Endothelial cell of umbilical vein (primary cell): ENCODE results near the gene GATA2. TPM values are rescaled to one million over a fixed set of nuclear protein-coding genes. Genes with fewer than 3 reads are reported as not detected.

Source experiments
- BruUV-seq: library from RNA; stranded (reverse); fragments of 400-500 nt; replicated peaks from 2 replicates; lab custom pipeline; 2021; lab: Mats Ljungman, UMichigan
- CTCF ChIA-PET: fragments of 300-600, 350-600 bp; sonication (Branson Sonifier 250); formaldehyde crosslinking; loops from one replicate; lab custom pipeline; 2021; ENCODE audit warnings: antibody characterized with exemption, inconsistent platforms; lab: Charles Lee
- POLR2A ChIA-PET: fragments of 300-600, 350-600 bp; sonication (Branson Sonifier 250); formaldehyde crosslinking; loops from one replicate; lab custom pipeline; 2021; ENCODE audit warnings: antibody characterized with exemption, inconsistent platforms; lab: Charles Lee
- DNase-seq: peaks from one replicate; pipeline ENCODE4 v3.0.0-alpha.2; 2011; ENCODE audit warnings: low read depth, low spot score
- FAIRE-seq: peaks from 2 replicates; lab custom pipeline; 2011; peaks lifted over from hg19 to GRCh38; lab: Jason Lieb, UNC
- H2AFZ ChIP-seq: 2 replicates; pipeline ENCODE4 v1.6.0; 2012; ENCODE audit warnings: low read depth, low read length, control low read depth, inconsistent platforms
- H3K27ac ChIP-seq: 2 replicates; pipeline ENCODE4 v1.5.1; 2011; ENCODE audit warnings: low read depth, mild to moderate bottlenecking, control low read depth, low read length, moderate library complexity; ENCODE audit not compliant: insufficient read depth
- H3K27me3 ChIP-seq, 2 experiments: 2 replicates each; pipeline versions ENCODE4 v1.6.0 to v1.6.1; 2011; ENCODE audit warnings: low read length in 2 of 2, mixed read lengths in 1 of 2; ENCODE audit not compliant: control insufficient read depth in 2 of 2, insufficient read depth in 2 of 2
- H3K36me3 ChIP-seq, 2 experiments: 2 replicates in 1 of 2; 3 replicates in 1 of 2; pipeline ENCODE4 v1.5.1; 2011; ENCODE audit warnings: low read length in 2 of 2, mild to moderate bottlenecking in 1 of 2, moderate library complexity in 1 of 2; ENCODE audit not compliant: control insufficient read depth in 2 of 2, insufficient read depth in 2 of 2; ENCODE audit errors: extremely low read depth in 1 of 2
- H3K4me1 ChIP-seq: 3 replicates; pipeline ENCODE4 v1.5.1; 2011; ENCODE audit warnings: mild to moderate bottlenecking, low read length; ENCODE audit not compliant: control insufficient read depth, insufficient read depth; ENCODE audit errors: extremely low read depth
- H3K4me2 ChIP-seq: 2 replicates; pipeline ENCODE4 v1.6.1; 2011; ENCODE audit warnings: low read length, control low read depth, mixed read lengths; ENCODE audit not compliant: insufficient read depth
- H3K4me3 ChIP-seq, 3 experiments: fragments of 200-600 bp in 1 of 3; sonication (generic), shearing (Covaris generic) in 1 of 3; replicated peaks in 1 of 3; 2 replicates each; pipeline ENCODE4 v1.5.1; 2011 to 2016; ENCODE audit warnings: control low read depth in 3 of 3, low read length in 3 of 3, mild to moderate bottlenecking in 2 of 3, inconsistent platforms in 1 of 3, low read depth in 1 of 3, moderate library complexity in 1 of 3; ENCODE audit not compliant: insufficient read depth in 1 of 3
- H3K79me2 ChIP-seq: 2 replicates; pipeline ENCODE4 v1.6.0; 2012; ENCODE audit warnings: low read length, inconsistent platforms; ENCODE audit not compliant: control insufficient read depth, insufficient read depth
- H3K9ac ChIP-seq: replicated peaks from 2 replicates; pipeline ENCODE3; 2011; ENCODE audit warnings: low read length, control low read depth; ENCODE audit not compliant: insufficient read depth; ENCODE audit errors: extremely low read depth
- H3K9me1 ChIP-seq: replicated peaks from 3 replicates; pipeline ENCODE4 v1.6.0; 2011; ENCODE audit warnings: mild to moderate bottlenecking, low read length; ENCODE audit not compliant: control insufficient read depth, insufficient read depth; ENCODE audit errors: extremely low read depth
- H3K9me3 ChIP-seq: replicated peaks from 2 replicates; pipeline ENCODE4 v1.5.1; 2012; ENCODE audit warnings: low read length, inconsistent platforms; ENCODE audit not compliant: control insufficient read depth, insufficient read depth
- H4K20me1 ChIP-seq: replicated peaks from 2 replicates; pipeline ENCODE3; 2011; ENCODE audit warnings: mild to moderate bottlenecking, low read length; ENCODE audit not compliant: control insufficient read depth, insufficient read depth; ENCODE audit errors: extremely low read depth
- CTCF ChIP-seq, 2 donors: IDR thresholded peaks; 1 replicate in 1 of 2; 2 replicates in 1 of 2; pipeline ENCODE4 v1.5.1; 2011; ENCODE audit warnings: low read length in 2 of 2, mild to moderate bottlenecking in 2 of 2, moderate library complexity in 2 of 2, control low read depth in 1 of 2, inconsistent platforms in 1 of 2, low read depth in 1 of 2; ENCODE audit not compliant: insufficient read depth in 1 of 2; ENCODE audit errors: extremely low read depth in 1 of 2
- GATA2 ChIP-seq: IDR thresholded peaks from 2 replicates; pipeline ENCODE4 v1.7.0; 2011; ENCODE audit warnings: low read depth, mild to moderate bottlenecking, moderate library complexity, mixed read lengths, low read length; ENCODE audit not compliant: insufficient read length, insufficient read depth
- JUN ChIP-seq: IDR thresholded peaks from 2 replicates; pipeline ENCODE4 v1.6.1; 2011; ENCODE audit warnings: borderline replicate concordance, low read depth; ENCODE audit not compliant: insufficient read length, insufficient read depth
- MAX ChIP-seq: IDR thresholded peaks from 2 replicates; pipeline ENCODE4 v1.6.1; 2011; ENCODE audit not compliant: insufficient read depth, insufficient read length
- MYC ChIP-seq: IDR thresholded peaks from one replicate; pipeline ENCODE4 v1.6.1; 2011; ENCODE audit warnings: mild to moderate bottlenecking, low read depth, low read length
- POLR2A ChIP-seq: IDR thresholded peaks from 2 replicates; pipeline ENCODE4 v1.6.1; 2012; ENCODE audit warnings: low read depth, mild to moderate bottlenecking, control low read depth, low read length
- POLR2AphosphoS5 ChIP-seq: IDR thresholded peaks from 2 replicates; pipeline ENCODE4 v1.6.1; 2012; ENCODE audit warnings: low read depth, mild to moderate bottlenecking, control low read depth, low read length, moderate library complexity; ENCODE audit not compliant: insufficient read depth
- dilution Hi-C: fragments of 300-500 bp; cut with MboI; formaldehyde crosslinking; loops from one replicate; pipeline ENCODE4 v1.15.0; 2019; ENCODE audit warnings: low sequenced_read_pairs; ENCODE audit not compliant: extremely low pct_ligation_motif_present
- intact Hi-C: fragments of 100-400 bp; cut with micrococcal nuclease; formaldehyde crosslinking; loops from one replicate; pipeline ENCODE4 v1.10.0; 2022
- polyA plus RNA-seq, 4 experiments: library from polyadenylated mRNA; depleted of rRNA in 3 of 4; stranded (reverse) in 3 of 4; unstranded in 1 of 4; fragments of >200 nt; gene quantifications; 2 replicates each; pipeline versions ENCODE4 v1.2.1 to v1.2.3, GENCODE V29; 2011 to 2012; ENCODE audit warnings: missing spikeins in 1 of 4
- total RNA-seq: library from RNA; stranded (reverse); gene quantifications from 2 replicates; pipeline ENCODE4 v1.2.3, GENCODE V29; 2021

Gene GATA2
- total and polyA plus RNA-seq, 2 donors (not counting 3 experiments of a cell fraction or from before 2014, with no cell fraction given), result 28.8 to 62.2 TPM

- Histone ChIP-seq H3K79me2 (no peaks in the 10 kb centered on the region), H3K9me3 (no peaks in the 10 kb centered on the region), H3K27me3 (peaks cover 5 to 22% of the 10 kb centered on the region in 2 experiments), H3K4me3 (no peak overlapping the region), H3K27ac (no peak overlapping the region), H3K36me3 (no peaks in the 10 kb centered on the region), H3K9ac (no peak overlapping the region), H2AFZ (no peak overlapping the region), H3K4me2 (no peak overlapping the region), H3K4me1 (peaks cover 6% of the 10 kb centered on the region), H3K9me1 (no peaks in the 10 kb centered on the region), H4K20me1 (no peaks in the 10 kb centered on the region)
- FAIRE-seq (no peak), DNase-seq (no peak)
- CTCF ChIA-PET, result interaction anchor here (1.6 kb wide), 1 partner anchor 16 kb away, joined by 3 read pairs; no protein-coding TSS in a partner anchor
- intact Hi-C loops (no loop called here), dilution Hi-C loops (no loop called here)
- POLR2A ChIA-PET, result no interaction called here
- no TSS peak for BruUV-seq
- TF ChIP-seq MYC (no peak), POLR2A (no peak), GATA2 (no peak), CTCF (IDR thresholded peaks at IDR 0.05; ENCODE audit: extremely low read depth in 1 of 2, insufficient read depth in 1 of 2, low read depth in 1 of 2, low read length in 2 of 2) (no peak), POLR2AphosphoS5 (no peak), MAX (no peak), JUN (no peak)
These were observed 40.2 kb downstream of the GATA2 start for GRCh38 chr3:128452678-128453275.
